ENCODE data around the gene NECAP2.

- TF ChIP-seq CTCF (IDR thresholded peaks at IDR 0.05) (no peak), EZH2phosphoT487 (IDR thresholded peaks at IDR 0.05) (no peak)
Measured at GRCh38 chr1:16440131-16440469, 424 bp upstream of the NECAP2 start.

Measured in neural progenitor cell (in vitro differentiated cells).